ENCODE data around the gene SPATA2.
A peak's percentile ranks its signal among the peaks of the same experiment; 100 is the strongest.

The SPATA2 gene

DNA sequence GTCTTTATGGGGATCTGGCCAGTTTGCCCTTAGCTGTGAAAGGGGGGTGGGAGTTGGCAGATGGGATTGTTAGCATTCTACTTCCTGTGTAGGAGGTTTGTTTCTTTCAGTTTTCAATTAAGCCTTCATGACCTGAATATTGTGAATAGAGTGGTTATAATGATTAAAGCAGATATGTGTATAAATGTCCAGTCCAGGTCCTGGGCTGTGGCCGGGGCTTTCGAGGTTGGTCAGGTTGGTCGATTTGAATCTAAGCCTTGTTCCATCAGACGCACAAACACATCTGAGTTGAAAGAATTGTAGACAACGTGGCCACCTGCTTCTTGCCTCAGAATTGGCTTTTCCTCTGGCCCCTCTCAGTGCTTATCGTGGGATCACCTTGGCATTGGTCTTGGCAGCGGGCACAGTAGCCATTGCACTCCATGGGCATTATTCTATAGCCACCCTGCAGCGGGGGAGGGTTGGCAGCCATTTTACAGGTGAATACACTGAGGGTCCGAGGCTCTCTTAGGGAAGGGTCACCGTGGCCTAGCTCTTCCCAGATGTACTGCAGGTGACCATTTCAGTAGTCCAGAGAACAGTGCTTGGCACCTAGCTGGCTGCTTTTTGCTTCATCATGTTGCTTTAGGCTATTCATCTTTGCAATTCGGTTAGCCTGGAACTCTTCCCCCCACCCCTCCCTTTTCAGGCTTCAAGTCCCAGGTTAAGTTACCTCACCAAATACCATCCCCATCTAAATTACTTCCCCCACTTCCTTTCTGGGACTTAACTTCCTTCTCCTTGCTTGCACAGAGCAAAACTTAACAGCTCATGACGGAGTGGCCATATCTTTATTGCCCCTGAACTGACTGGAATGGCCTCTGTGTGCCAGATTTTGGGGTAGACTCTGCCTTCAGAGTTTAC is 21.9 kb upstream of the SPATA2 start:
- no peak for DNase-seq (ENCODE audit: low spot score)
- Histone ChIP-seq H4K8ac (ENCODE audit: low read depth, low read length) (no peak overlapping the region), H3K27ac (replicated peaks; ENCODE audit: low read length) (no peak overlapping the region)

DNA sequence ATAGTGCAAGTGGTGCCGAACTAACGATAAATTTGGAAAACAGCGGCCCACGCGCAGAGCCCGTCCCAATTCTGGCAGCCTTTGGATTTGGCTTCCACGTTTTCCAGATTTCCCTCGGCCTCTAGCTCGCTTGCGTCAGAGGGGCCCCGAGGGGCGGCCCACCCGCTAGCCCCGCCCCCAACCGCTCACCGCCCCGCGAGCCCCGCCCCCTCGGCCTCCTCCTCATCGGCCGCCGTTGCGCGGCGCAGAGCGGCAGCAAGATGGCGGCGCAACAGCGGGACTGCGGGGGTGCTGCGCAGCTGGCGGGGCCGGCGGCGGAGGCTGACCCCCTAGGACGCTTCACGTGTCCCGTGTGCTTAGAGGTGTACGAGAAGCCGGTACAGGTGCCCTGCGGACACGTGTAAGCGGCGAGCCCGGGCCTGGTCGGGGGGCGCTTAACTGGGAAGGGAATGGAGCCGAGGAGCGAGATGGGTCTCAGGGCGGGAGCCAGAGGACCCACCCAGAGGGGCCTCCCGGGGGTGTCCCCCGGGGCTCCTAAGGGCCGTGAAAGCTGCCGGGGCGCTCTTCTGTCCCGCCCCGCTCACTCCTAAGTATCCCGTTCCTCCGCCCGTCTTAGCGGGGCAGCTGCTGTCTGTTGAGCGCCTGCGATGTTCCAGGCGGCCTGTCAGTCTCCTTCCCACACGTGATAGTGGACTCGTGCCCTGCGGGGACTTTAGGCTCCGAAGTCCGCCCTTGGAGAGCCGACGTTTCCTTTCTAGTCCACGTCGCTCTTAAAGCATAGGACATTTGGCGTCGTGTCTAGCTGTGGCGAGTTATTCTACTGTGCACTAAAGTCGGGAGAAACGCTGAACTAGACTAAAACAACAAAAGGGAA is 21.1 kb upstream of the SPATA2 start, which contains the start of gene RNF114:
Gene RNF114, plus strand, starts transcription at position 245 of the 874 bp plus-strand sequence. Its CDS starts 16 bp downstream, at position 261.
- Histone ChIP-seq H3K23ac (ENCODE audit: low read depth, low read length, poor library complexity) (peak within 1 kb of the TSS; percentile 90), H3K4me2 (ENCODE audit: insufficient read depth, low read length, poor library complexity, severe bottlenecking) (peak within 1 kb of the TSS; percentile 98), H3K4me3 (ENCODE audit: low read length in 2 of 2) (peak within 1 kb of the TSS; percentile 79 to 98), H3K14ac (ENCODE audit: low read length) (peak within 1 kb of the TSS; percentile 51), H2BK15ac (ENCODE audit: low read length) (no peak within 1 kb of the TSS), H4K8ac (ENCODE audit: low read depth, low read length) (no peak within 1 kb of the TSS), H2BK12ac (ENCODE audit: low read length) (no peak within 1 kb of the TSS), H2BK5ac (ENCODE audit: low read length) (no peak within 1 kb of the TSS), H3K4me1 (ENCODE audit: control insufficient read depth in 2 of 2, insufficient read depth in 1 of 2, low read depth in 1 of 2, low read length in 2 of 2) (peaks cover 6 to 7% of the 10 kb centered on the region in 2 donors), H3K36me3 (replicated peaks in 1 of 2; ENCODE audit: control insufficient read depth in 2 of 2, insufficient read depth in 2 of 2, low read length in 2 of 2) (peaks cover 0 to 25% of the 10 kb centered on the region in 2 donors), H3K18ac (ENCODE audit: low read length) (peak within 1 kb of the TSS; percentile 78), H3K27ac (replicated peaks; ENCODE audit: low read length) (no peak within 1 kb of the TSS), H4K91ac (ENCODE audit: low read depth, low read length, poor library complexity) (no peak within 1 kb of the TSS), H2AK5ac (ENCODE audit: low read depth, low read length) (peak within 1 kb of the TSS; percentile 37), H2BK120ac (ENCODE audit: low read depth, low read length) (no peak within 1 kb of the TSS), H3K27me3 (ENCODE audit: control insufficient read depth in 3 of 3, insufficient read depth in 3 of 3, low read depth in 1 of 3, low read length in 3 of 3) (no peaks in the 10 kb centered on the region), H2AFZ (ENCODE audit: low read length) (peak within 1 kb of the TSS; percentile 92), H3K4ac (ENCODE audit: low read length) (no peak within 1 kb of the TSS), H3K9me3 (replicated peaks in 1 of 2; ENCODE audit: control insufficient read depth in 2 of 2, insufficient read depth in 1 of 2, low read depth in 1 of 2, low read length in 2 of 2) (no peaks in the 10 kb centered on the region), H3K9ac (ENCODE audit: low read depth, low read length, poor library complexity) (peak within 1 kb of the TSS; percentile 87), H3K79me1 (ENCODE audit: low read depth, low read length) (peaks cover 13% of the 10 kb centered on the region)
- no CpG with 5 or more reads among the region's 79 CpGs for WGBS, 2 donors (ENCODE audit: extremely low coverage in 2 of 2, insufficient read length in 2 of 2, insufficient replicate concordance in 1 of 2)
- peak; percentile 90 for DNase-seq (ENCODE audit: low spot score)

More for the DNA sequence above, 21.9 kb upstream of the SPATA2 start:
- H3K23ac ChIP-seq (ENCODE audit: low read depth, low read length, poor library complexity): no peak overlapping the region
- WGBS, 2 donors (ENCODE audit: extremely low coverage in 2 of 2, insufficient read length in 2 of 2, insufficient replicate concordance in 1 of 2): no CpG with 5 or more reads among the region's 12 CpGs
- H3K9ac ChIP-seq (ENCODE audit: low read depth, low read length, poor library complexity): no peak overlapping the region
- no peak overlapping the region for H2BK12ac ChIP-seq (ENCODE audit: low read length)
- peaks cover 2 to 34% of the 10 kb centered on the region in 2 donors for H3K36me3 ChIP-seq (replicated peaks in 1 of 2; ENCODE audit: control insufficient read depth in 2 of 2, insufficient read depth in 2 of 2, low read length in 2 of 2)
- H3K9me3 ChIP-seq (replicated peaks in 1 of 2; ENCODE audit: control insufficient read depth in 2 of 2, insufficient read depth in 1 of 2, low read depth in 1 of 2, low read length in 2 of 2): no peaks in the 10 kb centered on the region
- peak overlapping the region; percentile 92 for H2AFZ ChIP-seq (ENCODE audit: low read length)
- no peaks in the 10 kb centered on the region for H3K27me3 ChIP-seq (ENCODE audit: control insufficient read depth in 3 of 3, insufficient read depth in 3 of 3, low read depth in 1 of 3, low read length in 3 of 3)
- no peak overlapping the region for H2BK5ac ChIP-seq (ENCODE audit: low read length)
- H4K91ac ChIP-seq (ENCODE audit: low read depth, low read length, poor library complexity): no peak overlapping the region
- no peak overlapping the region for H3K18ac ChIP-seq (ENCODE audit: low read length)
- H3K79me1 ChIP-seq (ENCODE audit: low read depth, low read length): peaks cover 15% of the 10 kb centered on the region
- peak overlapping the region; percentile 98 for H3K4me2 ChIP-seq (ENCODE audit: insufficient read depth, low read length, poor library complexity, severe bottlenecking)
- H2BK120ac ChIP-seq (ENCODE audit: low read depth, low read length): no peak overlapping the region
- no peak overlapping the region for H2BK15ac ChIP-seq (ENCODE audit: low read length)
- peak overlapping the region; percentile 79 to 98 for H3K4me3 ChIP-seq (ENCODE audit: low read length in 2 of 2)
- H3K14ac ChIP-seq (ENCODE audit: low read length): no peak overlapping the region
- no peak overlapping the region for H2AK5ac ChIP-seq (ENCODE audit: low read depth, low read length)
- H3K4me1 ChIP-seq (ENCODE audit: control insufficient read depth in 2 of 2, insufficient read depth in 1 of 2, low read depth in 1 of 2, low read length in 2 of 2): peaks cover 6 to 7% of the 10 kb centered on the region in 2 donors
- H3K4ac ChIP-seq (ENCODE audit: low read length): no peak overlapping the region

DNA sequence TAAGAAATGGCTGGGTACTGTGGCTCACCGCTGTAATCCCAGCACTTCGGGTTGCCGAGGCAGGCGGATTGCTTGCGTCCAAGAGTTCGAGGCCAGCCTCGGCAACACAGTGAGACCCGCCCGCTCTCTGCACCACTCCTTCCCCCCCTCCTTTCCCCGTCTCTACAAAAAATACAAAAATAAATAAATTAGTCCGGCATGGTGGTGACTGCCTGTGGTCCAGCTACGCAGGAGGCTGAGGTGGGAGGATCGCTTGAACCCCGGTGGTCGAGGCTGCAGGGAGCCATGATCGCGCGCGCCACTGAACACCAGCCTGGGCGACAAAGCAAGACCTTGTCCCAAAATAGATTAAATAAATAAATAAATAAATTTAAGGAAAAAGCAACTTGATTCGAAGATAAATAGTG is 20.4 kb upstream of the SPATA2 start:
- no peak overlapping the region for H3K27ac ChIP-seq (replicated peaks; ENCODE audit: low read length)
- H3K4me3 ChIP-seq (ENCODE audit: low read length in 2 of 2): peak overlapping the region in 1 of 2 donors; percentile 79
- H3K9me3 ChIP-seq (replicated peaks in 1 of 2; ENCODE audit: control insufficient read depth in 2 of 2, insufficient read depth in 1 of 2, low read depth in 1 of 2, low read length in 2 of 2): no peaks in the 10 kb centered on the region
- DNase-seq (ENCODE audit: low spot score): no peak
- H2BK15ac ChIP-seq (ENCODE audit: low read length): no peak overlapping the region
- H3K14ac ChIP-seq (ENCODE audit: low read length): no peak overlapping the region
- H3K79me1 ChIP-seq (ENCODE audit: low read depth, low read length): peaks cover 12% of the 10 kb centered on the region
- H3K36me3 ChIP-seq (replicated peaks in 1 of 2; ENCODE audit: control insufficient read depth in 2 of 2, insufficient read depth in 2 of 2, low read length in 2 of 2): peaks cover 0 to 19% of the 10 kb centered on the region in 2 donors
- no peak overlapping the region for H2BK12ac ChIP-seq (ENCODE audit: low read length)
- H2BK120ac ChIP-seq (ENCODE audit: low read depth, low read length): no peak overlapping the region
- H2AFZ ChIP-seq (ENCODE audit: low read length): peak overlapping the region; percentile 92
- H3K18ac ChIP-seq (ENCODE audit: low read length): peak overlapping the region; percentile 59
- H3K4ac ChIP-seq (ENCODE audit: low read length): no peak overlapping the region
- peak overlapping the region; percentile 14 for H2AK5ac ChIP-seq (ENCODE audit: low read depth, low read length)
- H3K27me3 ChIP-seq (ENCODE audit: control insufficient read depth in 3 of 3, insufficient read depth in 3 of 3, low read depth in 1 of 3, low read length in 3 of 3): no peaks in the 10 kb centered on the region
- no CpG with 5 or more reads among the region's 21 CpGs for WGBS, 2 donors (ENCODE audit: extremely low coverage in 2 of 2, insufficient read length in 2 of 2, insufficient replicate concordance in 1 of 2)
- no peak overlapping the region for H2BK5ac ChIP-seq (ENCODE audit: low read length)
- no peak overlapping the region for H3K9ac ChIP-seq (ENCODE audit: low read depth, low read length, poor library complexity)
- peaks cover 6 to 7% of the 10 kb centered on the region in 2 donors for H3K4me1 ChIP-seq (ENCODE audit: control insufficient read depth in 2 of 2, insufficient read depth in 1 of 2, low read depth in 1 of 2, low read length in 2 of 2)
- H4K91ac ChIP-seq (ENCODE audit: low read depth, low read length, poor library complexity): no peak overlapping the region
- H3K23ac ChIP-seq (ENCODE audit: low read depth, low read length, poor library complexity): no peak overlapping the region
- H4K8ac ChIP-seq (ENCODE audit: low read depth, low read length): no peak overlapping the region
- H3K4me2 ChIP-seq (ENCODE audit: insufficient read depth, low read length, poor library complexity, severe bottlenecking): no peak overlapping the region
